Femur (tissue), 1 donor: Measurements from ENCODE around the gene TDRD1.

Experiments
- DNase-seq: peaks from one replicate; pipeline ENCODE4 v3.0.0-alpha.2; 2017

TDRD1 gene

DNA sequence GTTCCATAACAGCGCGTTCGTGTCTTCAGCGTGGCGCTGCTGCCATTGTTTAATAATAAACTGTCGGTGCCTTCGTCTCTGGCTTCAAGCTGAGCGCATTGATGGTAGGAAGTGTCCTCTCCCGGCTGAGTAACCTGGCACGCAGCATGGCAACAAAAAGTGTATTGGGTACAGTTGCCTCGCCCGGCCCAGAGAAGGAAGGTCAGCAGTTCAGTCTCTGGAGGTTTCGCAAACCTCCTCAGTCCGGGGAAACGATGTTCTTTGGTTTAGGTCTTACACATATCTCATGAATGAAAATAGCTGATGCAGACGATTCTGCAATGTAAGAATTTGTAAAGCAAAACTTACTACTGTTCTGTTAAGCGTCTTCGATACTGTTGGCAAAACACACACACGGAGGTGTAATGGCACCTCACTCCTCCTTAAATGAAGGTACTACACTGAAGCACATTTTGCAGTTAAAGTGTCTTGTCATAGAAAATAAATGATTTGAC lies 4.4 kb upstream of the TDRD1 start:
- DNase-seq: peak; percentile 47

DNA sequence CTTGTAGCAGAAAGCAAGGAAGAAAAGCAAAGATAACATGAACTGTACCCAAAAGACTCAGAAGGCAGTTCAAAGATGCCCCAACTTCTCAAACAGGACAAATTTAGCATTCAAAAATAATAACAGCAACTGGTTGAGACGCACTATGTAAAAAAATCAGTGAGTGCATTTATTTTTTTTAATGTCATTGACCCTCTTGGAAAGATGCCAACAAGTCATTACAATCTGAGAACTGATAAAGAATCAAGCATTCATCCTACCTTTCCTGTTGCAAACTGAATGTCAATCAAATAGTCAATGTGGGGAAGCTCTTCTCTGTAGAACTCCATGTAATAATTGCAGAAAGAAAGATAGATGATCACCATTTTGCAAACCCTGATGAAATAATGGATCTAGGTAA lies 3.5 kb upstream of the TDRD1 start:
- DNase-seq: no peak

DNA sequence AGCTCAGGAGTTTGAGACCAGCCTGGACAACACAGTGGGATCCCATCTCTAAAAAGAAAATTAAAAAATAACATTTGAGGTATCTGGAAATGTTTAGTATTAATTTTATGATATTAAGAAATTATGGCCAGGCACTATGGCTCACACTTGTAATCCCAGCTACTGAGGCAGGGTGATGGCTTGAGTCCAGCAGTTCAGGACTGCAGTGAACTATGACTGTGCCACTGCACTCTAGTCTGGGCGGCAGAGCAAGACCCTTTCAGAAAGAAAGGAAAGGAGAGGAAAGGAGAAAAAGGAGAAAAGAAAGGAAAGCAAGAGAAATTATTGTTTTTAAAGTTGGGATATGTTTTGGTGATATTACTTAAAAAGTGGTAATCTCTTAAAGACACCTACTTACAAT lies 2.6 kb upstream of the TDRD1 start:
- DNase-seq: no peak

DNA sequence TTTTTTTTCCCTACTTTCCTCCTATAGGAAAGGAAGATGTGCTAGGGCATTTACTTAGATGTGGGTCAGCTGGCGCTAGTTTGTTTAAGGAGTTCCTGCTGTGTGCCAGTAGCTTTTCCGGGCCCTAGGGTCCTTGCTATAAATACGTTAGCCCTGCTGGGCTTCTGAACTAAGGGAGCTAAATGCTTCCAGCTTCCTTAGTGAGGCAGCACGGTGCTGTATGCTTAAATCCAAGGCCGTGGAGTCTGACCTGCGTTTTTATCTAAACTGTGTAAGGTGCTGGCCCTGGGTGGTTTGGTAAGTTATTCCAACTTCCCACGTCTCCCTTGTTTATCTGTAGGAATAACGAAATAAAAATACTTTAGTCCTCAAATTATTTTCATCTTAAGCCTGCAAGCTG lies 594 bp downstream of the TDRD1 start:
- DNase-seq: no peak

DNA sequence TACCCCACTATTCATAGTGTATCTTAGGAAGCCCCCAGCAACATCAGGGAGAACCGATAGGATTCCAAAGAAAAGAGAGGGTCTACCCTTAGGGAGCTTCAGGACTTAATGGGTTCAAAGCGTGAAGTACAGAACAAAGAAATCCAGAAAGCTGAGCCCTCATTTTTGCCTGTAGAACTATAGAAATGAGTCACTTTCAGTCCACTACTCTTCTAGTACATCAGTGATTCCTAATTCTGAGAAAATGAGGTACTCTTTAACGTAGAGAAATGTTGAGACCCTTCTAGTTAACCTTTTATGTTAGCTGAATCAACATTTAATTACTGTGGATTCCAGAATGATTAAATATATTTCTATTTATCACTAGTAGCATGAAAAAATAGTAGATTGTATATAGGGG lies 1.8 kb downstream of the TDRD1 start:
- no peak for DNase-seq

DNA sequence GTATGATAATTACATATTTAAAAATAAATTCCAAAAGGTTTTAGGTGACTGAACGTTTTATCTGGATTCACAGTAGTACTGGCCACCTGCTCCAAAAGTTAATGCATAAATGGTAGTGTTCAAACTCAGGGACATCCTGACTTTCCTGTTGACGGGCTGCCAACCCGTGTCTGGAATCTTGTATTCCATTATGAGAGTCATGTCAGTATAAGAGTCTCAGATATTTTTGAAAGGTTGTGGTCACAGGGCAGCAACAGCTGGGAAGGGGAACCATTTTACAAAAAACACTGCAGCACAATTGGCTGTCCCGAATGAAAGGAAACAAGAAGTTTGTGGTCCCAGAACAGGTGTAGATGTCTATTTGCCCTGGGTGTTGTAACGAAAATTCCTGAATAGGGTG lies 2.8 kb downstream of the TDRD1 start:
- DNase-seq: peak; percentile 44

DNA sequence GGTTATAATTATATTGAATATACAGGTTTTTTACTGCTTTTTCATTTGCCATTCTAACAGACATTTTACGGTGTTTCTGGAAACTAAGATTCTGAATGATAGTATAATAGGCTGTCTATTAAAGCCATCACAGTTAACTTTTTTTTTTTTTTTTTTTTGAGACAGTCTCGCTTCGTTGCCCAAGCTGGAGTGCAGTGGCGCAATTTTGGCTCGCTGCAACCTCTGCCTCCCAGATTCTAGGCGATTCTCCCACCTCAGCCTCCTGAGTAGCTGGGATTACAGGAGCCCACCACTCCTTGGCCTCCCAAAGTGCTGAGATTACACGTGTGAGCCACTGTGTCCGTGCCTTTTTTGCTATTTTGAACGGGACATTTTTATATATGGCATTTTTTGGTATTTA lies 4.4 kb downstream of the TDRD1 start:
- no peak for DNase-seq

DNA sequence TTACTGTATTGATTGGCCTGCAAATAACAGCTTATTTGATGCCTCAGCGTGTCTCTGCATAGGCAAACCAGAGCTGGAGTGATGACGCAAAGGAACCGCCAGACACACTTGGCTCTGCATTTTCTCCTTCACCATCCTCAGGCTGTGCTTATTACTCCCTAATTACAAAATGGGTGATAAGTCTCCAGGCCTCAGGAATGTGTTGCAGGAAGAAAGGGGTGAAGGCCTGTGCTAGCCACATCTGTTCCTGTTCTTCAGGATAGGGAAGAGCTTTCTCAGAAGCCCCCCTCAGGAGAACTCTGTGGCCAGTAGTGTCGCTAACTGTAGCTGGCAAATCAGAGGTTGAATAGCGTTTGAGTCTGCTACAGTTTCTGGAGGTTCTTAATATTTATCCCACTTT lies 5.1 kb downstream of the TDRD1 start:
- DNase-seq: no peak

DNA sequence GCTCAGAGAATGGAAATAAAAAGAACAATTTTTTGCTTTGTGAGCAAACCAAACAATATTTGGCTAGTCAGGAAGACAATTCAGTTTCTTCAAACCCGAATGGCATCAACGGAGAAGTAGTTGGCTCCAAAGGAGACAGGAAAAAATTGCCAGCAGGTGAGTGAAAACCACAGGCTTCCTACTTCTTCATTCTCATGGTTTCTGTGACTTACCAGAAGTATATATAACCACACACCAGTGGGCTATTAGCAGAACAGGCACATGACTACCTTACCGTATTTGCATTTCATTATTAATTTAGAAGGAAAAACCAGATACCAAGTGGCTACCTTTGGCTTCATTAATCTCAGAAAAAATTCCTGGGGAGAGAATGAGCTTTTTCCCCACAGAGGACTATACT lies 8.8 kb downstream of the TDRD1 start:
- DNase-seq: no peak

DNA sequence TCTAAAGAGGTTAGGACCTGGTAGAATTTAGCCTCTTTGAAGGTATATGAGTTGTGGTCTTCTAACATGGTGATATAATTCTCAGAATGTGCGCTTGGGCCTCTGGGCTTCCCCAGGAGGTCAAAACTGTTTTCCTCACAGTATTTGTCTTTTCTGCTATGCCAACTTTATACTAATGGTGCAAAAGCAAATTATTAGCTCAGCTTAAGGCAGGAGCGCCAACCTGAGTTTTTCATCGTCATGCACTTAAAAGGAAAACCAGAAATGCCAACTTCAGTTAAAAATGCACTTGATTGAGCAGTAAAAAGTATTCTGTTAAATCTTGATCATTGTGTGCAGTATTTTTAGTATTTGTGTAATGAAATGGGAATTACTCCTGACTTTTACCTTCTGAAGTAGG lies 9.7 kb downstream of the TDRD1 start:
- no peak for DNase-seq

DNA sequence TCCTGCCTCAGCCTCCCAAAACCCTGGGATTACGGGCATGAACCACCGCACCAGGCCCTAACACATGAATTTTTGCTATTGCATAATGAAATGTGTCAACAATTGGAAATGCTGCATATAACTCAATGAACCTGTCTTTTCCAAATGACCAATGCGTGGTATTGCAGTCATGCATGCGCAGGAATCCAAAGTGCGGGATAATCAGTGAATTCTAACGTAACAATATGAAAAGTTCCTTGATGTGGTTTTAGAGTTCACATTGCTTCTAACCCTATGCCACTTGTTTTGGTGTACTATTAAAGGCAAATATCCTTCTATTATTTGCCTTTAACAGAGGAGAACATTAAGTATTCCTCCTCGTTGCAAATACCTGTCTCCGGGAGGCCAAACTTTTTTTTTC lies 10.5 kb downstream of the TDRD1 start:
- DNase-seq: no peak

DNA sequence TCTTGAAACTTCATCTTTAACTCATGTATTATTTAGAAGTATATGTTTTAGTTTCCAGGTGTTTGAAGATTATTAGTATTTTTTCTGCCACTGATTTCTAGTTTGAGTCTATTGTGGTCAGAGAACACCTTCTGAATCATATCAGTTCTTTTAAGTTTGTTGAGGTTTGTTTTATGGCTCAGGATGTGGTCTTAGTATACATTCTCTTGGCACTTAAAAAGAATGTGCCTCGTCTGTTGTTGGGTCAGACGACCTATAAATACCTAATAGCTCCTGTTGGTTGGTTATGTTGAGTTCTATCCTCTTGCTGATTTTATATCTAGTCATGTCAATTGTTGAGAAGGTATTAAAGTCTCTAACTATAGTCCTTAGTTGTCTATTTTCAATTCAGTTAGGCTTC lies 15.9 kb downstream of the TDRD1 start:
- DNase-seq: no peak

DNA sequence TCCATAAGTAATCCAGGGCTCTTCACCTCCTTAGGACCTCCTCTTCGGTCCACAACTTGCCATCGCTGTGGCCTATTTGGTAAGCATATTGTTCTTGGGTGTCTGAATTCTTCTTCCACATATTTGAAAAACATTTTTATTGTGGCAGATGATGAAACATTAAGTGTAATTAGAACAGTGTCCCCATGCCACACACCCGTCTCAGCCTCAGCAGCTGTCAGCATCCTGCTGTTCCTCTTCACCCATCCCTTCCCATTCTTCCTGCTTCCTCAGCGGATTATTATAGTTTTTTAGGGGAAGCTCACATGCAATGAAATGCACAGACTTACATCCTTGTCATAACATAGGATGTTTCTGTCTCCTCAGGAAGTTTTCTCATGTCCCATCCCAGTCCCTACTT lies 20.1 kb downstream of the TDRD1 start:
- DNase-seq: no peak

DNA sequence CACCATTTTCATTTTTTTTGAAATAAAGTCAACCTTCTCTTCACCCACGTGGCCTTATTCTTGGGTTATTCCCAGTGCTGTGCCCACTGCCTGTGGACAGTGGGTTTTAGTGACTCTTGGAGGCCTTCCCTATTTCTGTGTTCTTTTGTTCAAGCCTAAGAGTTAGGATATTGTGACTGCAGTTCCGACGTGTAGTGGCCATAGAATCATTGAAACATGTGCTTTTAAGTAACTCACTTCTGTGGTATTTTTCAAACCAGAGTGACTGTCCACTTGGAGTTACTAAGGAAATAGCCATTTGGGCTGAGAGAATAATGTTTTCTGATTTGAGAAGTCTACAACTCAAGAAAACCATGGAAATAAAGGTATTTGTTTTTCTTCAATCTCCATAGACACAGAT lies 23.7 kb downstream of the TDRD1 start:
- DNase-seq: no peak

DNA sequence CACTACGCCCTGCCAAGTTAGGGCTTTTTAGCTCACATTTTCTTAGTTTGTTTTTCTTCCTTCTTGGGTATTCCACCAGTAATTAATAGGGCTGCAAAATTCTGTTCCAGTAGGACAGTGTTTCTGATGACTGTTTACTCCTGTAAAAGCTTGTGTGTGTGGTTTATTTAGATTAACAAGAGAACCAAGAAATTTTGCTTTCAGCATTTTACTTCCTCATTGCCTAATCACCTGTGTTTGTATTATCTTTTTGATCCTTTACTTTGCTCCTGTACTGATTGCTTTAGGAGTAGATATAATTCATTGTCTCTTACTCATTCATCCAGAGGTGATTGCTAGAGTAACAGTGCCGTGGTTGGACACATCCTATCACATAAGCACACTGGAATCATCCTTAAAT lies 27.7 kb downstream of the TDRD1 start:
- DNase-seq: no peak

DNA sequence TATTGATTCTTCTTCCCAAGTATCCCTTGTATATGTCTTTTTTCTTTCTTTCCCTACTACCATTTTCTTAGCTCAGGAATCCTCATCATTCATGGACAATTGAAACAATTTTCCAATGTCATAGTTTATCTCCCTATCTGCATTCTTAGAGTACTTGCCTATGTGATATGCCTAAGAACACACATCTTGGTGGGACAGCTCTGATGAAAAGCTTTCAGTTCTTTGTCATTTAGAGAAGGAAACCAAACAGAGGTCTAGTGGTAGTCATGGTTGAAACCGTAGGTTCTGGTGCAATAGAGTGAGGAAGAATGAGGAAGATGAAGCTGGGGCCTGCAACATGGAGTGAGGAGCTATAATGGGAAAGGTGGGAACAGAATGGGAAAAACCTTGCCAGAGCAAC lies 28.2 kb downstream of the TDRD1 start:
- no peak for DNase-seq

DNA sequence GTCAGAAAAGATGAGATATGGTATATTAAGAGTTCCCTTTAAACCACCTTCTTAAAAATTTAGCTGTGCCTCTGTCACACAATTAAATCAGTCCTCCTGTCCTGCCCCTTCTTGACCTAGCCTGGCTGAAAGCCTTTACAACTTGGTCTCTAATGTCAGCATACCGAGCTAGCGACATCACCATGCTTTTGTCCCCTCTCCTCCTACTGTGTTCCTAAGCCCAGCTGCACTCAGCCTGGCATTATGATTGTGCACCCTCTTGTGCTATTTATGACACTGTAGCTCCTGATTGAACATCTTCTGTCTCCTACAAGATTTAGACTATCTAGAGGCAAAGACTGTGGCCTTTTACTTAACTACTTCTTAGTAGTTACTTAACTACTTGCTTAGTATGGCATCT lies 29.2 kb downstream of the TDRD1 start:
- DNase-seq: no peak

DNA sequence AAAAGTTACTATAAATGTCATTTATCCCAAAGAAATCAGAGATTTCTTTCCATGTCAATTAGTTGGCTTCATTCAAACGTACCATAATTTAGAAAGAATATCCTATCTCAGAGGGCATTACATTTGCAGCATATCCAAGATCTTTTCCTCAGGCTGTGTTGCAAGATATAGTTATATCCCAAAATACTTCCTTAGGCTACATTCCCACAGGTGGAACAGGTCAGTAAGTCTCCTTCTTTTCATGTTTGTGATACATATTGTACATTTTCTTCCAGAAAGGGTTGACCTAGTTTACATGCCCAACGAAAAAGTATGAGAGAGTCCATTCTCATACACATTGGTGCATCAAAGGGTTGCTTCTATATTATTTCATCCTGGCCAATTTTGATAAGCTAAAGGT lies 33.0 kb downstream of the TDRD1 start:
- no peak for DNase-seq

DNA sequence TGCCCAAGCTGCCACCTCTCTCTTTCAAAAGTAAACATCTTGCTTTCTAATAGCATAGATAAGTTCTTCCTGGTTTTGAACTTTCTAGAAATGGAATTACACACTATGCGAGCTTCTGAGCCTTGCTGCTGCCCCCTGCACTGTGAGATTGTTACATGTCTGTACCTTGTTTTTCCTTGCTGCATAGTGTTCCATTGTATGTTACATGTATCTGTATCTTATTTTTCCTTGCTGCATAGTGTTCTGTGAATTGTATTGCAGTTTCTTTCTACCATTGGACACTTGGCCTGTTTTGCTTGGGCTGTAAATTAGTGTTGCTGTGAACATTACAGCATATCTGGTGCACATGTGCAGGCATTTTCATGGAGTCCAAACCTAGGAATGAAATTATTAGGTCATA lies 35.9 kb downstream of the TDRD1 start:
- DNase-seq: no peak

DNA sequence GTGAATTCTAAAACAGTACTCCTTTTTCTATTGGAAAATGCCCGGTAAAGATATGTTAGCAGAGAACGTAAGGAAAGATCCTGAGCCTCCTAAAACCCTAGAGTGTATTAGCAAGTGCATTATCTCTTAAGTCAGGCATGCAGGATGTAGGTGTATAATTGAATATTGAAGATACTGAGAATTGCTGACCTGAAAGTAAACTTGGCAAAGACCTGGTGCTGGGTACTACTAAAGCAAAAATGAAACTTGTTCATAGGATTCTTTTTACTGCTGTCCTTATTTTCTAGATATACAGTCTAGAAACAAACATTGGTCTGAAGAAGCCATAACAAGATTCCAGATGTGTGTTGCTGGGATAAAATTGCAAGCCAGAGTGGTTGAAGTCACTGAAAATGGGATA lies 41.1 kb downstream of the TDRD1 start:
- no peak for DNase-seq

DNA sequence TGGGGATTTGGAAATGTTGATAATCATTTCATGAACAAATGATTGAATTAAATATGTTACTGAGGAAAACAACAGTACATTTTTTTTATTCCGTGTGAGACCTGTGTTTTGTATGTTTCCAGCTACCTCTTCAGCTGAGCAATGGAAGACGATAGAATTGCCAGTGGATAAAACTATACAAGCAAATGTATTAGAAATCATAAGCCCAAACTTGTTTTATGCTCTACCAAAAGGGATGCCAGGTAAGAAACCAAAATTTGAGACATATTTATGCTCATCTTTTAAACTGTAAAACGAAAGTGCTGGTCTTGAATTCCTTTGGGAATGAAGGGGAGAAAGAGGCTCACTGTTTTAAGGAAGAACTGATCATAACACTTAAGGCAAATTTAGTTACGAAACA lies 42.1 kb downstream of the TDRD1 start:
- no peak for DNase-seq

DNA sequence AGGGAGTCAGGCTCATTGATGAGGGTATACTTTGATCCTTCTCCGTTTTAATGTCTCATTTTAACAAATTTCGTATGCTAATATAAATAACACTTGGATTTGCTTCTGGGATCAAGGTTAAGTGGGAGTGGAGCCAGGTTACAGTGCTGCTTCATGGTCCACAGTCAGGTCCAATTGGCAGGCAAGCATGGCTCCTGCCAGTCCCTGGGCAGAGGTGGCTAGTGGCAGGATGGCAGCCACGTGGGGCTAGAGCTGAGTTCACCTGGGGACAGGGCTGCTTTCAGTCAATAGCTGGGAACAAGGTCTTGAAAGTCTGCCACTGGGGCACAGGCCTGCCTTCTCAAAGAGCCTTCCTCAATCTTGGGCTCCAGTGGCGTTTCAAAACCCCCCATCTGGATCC lies 43.9 kb downstream of the TDRD1 start:
- DNase-seq: no peak

DNA sequence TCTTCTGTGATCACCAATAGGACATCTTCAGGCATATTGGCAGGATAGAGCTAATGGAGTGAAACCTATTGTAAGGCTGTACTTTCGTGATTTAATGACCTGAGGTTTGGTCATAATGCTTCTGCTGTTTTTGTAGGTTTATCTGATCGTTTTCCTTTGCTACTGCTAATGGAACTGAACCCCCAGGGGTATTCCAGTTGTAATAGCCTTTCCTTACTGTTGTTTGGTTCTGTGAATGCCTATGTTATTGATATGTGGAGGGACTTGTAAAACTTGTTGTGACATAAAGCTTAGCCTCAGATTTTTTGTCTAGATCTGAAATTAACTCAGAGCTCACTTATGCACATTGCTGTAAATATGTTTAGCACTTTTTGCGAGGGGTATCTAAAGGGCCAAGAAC lies 49.0 kb downstream of the TDRD1 start:
- DNase-seq: no peak

DNA sequence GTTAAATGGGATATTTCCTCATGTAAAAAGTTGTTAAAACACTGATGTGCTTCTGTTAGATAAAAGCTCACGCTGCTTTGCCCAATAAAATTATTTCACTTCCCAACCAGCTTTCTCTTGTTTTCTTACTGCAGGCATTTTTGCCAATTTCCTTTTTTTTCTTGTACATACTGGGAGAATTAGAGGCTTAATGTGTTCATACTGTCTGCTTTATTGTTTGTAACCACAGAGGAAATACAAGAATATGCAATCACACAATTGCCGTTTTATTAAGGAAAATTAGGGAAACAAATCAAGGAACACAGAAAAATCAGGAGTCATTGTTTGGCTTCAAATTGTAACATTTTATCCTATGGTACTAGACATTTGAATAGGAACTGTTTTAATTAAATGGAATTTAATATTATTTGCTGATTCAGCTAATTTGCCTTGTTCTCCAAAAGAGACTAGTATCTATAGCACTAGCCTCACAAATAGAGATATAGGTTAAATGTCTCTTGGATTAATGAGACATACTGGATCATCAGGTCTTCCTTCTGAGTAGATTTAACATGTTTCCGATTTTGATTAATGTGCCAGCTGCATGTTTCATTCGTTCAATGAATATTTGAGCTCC lies 53.5 kb downstream of the TDRD1 start:
- DNase-seq: no peak

DNA sequence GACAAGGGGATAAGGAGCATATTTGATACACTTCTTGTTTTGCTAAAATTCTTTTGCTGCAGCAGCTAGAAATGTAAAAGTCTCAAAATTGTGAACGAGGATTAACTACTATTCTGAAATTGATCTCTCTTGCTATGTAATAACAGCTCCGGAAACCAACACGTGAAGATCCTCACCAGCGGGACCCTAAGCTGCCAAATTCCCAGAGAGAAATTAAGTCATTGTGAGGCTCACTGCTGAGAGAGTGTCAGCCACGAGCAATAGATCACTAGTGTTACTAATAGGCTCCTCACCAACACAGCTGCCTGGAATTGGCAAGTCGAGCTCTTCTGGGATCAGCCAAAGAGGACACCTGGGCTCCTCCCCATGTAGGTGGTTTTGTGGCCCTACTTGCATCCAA lies 54.3 kb downstream of the TDRD1 start:
- DNase-seq: no peak

DNA sequence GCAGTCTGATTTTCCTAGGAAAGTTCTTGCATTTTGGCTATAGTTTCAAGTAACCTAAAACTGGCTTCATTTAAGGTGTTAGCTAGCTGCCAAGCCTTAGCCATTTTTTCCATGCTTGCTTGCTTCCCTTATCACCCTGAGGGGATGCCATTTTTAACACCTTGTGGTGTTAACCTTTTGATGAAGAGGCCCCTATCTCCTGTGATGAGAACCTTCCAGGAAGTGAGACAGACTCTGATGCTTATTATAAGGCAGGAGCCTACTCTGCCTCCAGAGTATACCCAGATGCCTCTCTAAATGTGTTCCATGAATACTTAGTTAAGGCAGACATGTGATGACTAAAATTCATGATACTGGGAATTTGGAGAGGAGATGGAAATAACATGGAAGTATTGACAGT lies 55.0 kb downstream of the TDRD1 start:
- no peak for DNase-seq
